Smooth muscle cell (in vitro differentiated cells): ENCODE measurements around the gene STOM. TPM values are rescaled to one million over a fixed set of nuclear protein-coding genes. Genes with fewer than 3 reads are reported as not detected.
A peak's percentile ranks its signal among the peaks of the same experiment; 100 is the strongest.

Experiments
- DNase-seq: peaks from one replicate; lab custom pipeline; 2025; ENCODE audit not compliant: unreplicated experiment; lab: John Stamatoyannopoulos, UW
- H2AFZ ChIP-seq: fragments of 200-600 bp; sonication (generic); 2 replicates; pipeline ENCODE4 v1.6.0; 2016; ENCODE audit warnings: antibody characterized with exemption, low read depth, mild to moderate bottlenecking
- H3F3A ChIP-seq: fragments of 200-600 bp; sonication (generic); 2 replicates; pipeline ENCODE4 v1.6.0; 2017; ENCODE audit warnings: antibody characterized with exemption, low read depth
- H3K27ac ChIP-seq: fragments of 200-600 bp; sonication (generic); 2 replicates; pipeline ENCODE4 v1.5.1; 2016; ENCODE audit warnings: low read depth, mild to moderate bottlenecking
- H3K27me3 ChIP-seq: fragments of 200-600 bp; sonication (generic); 2 replicates; pipeline ENCODE4 v1.6.1; 2016; ENCODE audit warnings: low read depth, mild to moderate bottlenecking
- H3K36me3 ChIP-seq: fragments of 200-600 bp; sonication (generic); 2 replicates; pipeline ENCODE4 v1.5.1; 2016; ENCODE audit warnings: low read depth
- H3K4me1 ChIP-seq: fragments of 200-600 bp; sonication (generic); 2 replicates; pipeline ENCODE4 v1.5.1; 2016; ENCODE audit warnings: low read depth
- H3K4me2 ChIP-seq: fragments of 200-600 bp; sonication (generic); 2 replicates; pipeline ENCODE4 v1.6.0; 2016; ENCODE audit warnings: mild to moderate bottlenecking
- H3K4me3 ChIP-seq: fragments of 200-600 bp; sonication (generic); 2 replicates; pipeline ENCODE4 v1.5.1; 2016; ENCODE audit warnings: mild to moderate bottlenecking
- H3K79me2 ChIP-seq: fragments of 200-600 bp; sonication (generic); 2 replicates; pipeline ENCODE4 v1.6.0; 2016; ENCODE audit warnings: low read depth, mild to moderate bottlenecking
- H3K9ac ChIP-seq: fragments of 200-600 bp; sonication (generic); 2 replicates; pipeline ENCODE4 v1.6.0; 2016; ENCODE audit warnings: low read depth
- H3K9me3 ChIP-seq: fragments of 200-600 bp; sonication (generic); replicated peaks from 2 replicates; pipeline ENCODE4 v1.5.1; 2016; ENCODE audit warnings: low read depth
- H4K20me1 ChIP-seq: fragments of 200-600 bp; sonication (generic); 2 replicates; pipeline ENCODE4 v1.6.0; 2016; ENCODE audit warnings: low read depth
- WGBS: methylation state at CpG from one replicate; pipeline ENCODE4 v1.1.7; 2016; ENCODE audit warnings: low lambda C conversion rate; 5-methylcytosine and 5-hydroxymethylcytosine counted together
- polyA plus RNA-seq: library from polyadenylated mRNA; unstranded; fragments of >200 nt; fragmentation: Nextera tagmentation; extraction: Ambion mirVana; gene quantifications from 2 replicates; pipeline ENCODE4 v1.2.1, GENCODE V29; 2016
- total RNA-seq: library from RNA; depleted of rRNA; stranded (reverse); fragments of >200 nt; gene quantifications from 2 replicates; pipeline ENCODE4 v1.2.3, GENCODE V29; 2014
- TF ChIP-seq, protein P1 (sequence below): fragments of 200-600 bp; sonication (generic); IDR thresholded peaks from 2 replicates; pipeline ENCODE4 v1.5.1; 2017; ENCODE audit warnings: borderline replicate concordance, mild to moderate bottlenecking, antibody characterized with exemption; ENCODE audit not compliant: insufficient read depth, poor library complexity, severe bottlenecking

STOM gene
- total and polyA plus RNA-seq, 2 experiments from 2014 or later, result 105 to 187 TPM

GRCh38 chr9:121340676-121341392, 29.2 kb downstream of the STOM start:
- TF ChIP-seq, protein P1, sequence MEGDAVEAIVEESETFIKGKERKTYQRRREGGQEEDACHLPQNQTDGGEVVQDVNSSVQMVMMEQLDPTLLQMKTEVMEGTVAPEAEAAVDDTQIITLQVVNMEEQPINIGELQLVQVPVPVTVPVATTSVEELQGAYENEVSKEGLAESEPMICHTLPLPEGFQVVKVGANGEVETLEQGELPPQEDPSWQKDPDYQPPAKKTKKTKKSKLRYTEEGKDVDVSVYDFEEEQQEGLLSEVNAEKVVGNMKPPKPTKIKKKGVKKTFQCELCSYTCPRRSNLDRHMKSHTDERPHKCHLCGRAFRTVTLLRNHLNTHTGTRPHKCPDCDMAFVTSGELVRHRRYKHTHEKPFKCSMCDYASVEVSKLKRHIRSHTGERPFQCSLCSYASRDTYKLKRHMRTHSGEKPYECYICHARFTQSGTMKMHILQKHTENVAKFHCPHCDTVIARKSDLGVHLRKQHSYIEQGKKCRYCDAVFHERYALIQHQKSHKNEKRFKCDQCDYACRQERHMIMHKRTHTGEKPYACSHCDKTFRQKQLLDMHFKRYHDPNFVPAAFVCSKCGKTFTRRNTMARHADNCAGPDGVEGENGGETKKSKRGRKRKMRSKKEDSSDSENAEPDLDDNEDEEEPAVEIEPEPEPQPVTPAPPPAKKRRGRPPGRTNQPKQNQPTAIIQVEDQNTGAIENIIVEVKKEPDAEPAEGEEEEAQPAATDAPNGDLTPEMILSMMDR, result no peak
- Histone ChIP-seq H3K4me3 (no peak overlapping the region), H3K4me2 (no peak overlapping the region), H3K9ac (no peak overlapping the region), H4K20me1 (peaks cover 10% of the 10 kb centered on the region), H2AFZ (no peak overlapping the region), H3F3A (peaks cover 44% of the 10 kb centered on the region), H3K27ac (peak overlapping the region; percentile 58), H3K9me3 (no peaks in the 10 kb centered on the region), H3K27me3 (no peaks in the 10 kb centered on the region), H3K36me3 (peaks cover 16% of the 10 kb centered on the region), H3K79me2 (peaks cover 23% of the 10 kb centered on the region), H3K4me1 (peaks cover 4% of the 10 kb centered on the region)
- WGBS, result 94% methylated on average over 6 of the region's 6 CpGs
- DNase-seq, result no peak

GRCh38 chr9:121339437-121339836, 30.6 kb downstream of the STOM start:
- Histone ChIP-seq H3K79me2 (peaks cover 16% of the 10 kb centered on the region), H3K4me3 (no peak overlapping the region), H3K4me1 (peaks cover 4% of the 10 kb centered on the region), H3K36me3 (peaks cover 13% of the 10 kb centered on the region), H3K4me2 (no peak overlapping the region), H3K27me3 (no peaks in the 10 kb centered on the region), H3K27ac (peak overlapping the region; percentile 58), H4K20me1 (peaks cover 10% of the 10 kb centered on the region), H3K9me3 (no peaks in the 10 kb centered on the region), H3K9ac (no peak overlapping the region), H3F3A (peaks cover 45% of the 10 kb centered on the region), H2AFZ (no peak overlapping the region)
- 85% methylated on average over 2 of the region's 2 CpGs for WGBS
- no peak for DNase-seq
- TF ChIP-seq, protein P1, result no peak

DNA sequence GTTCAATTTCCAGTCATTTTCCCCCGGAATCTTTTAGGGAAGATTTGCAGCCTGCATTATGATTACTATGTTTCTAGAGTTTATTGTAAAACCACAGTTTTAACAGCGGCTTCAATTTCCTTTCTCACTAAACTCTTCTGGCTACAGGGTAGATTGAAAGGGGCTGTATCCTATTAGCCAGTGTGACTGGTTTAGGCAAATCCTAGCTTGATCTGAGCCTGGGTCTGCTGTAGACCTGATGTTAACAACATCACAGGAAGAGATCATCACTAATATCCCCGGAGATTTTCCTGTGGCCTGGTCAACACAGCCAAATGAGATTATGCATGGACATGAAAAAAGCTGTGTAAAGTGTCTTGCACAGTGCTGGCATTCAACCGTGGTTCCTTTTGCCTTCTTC, 33.4 kb downstream of the STOM start:
- H3F3A ChIP-seq, result peaks cover 63% of the 10 kb centered on the region
- H3K27ac ChIP-seq, result peak overlapping the region; percentile 77
- 32% methylated on average over 4 of the region's 4 CpGs for WGBS
- no peaks in the 10 kb centered on the region for H3K79me2 ChIP-seq
- peaks cover 4% of the 10 kb centered on the region for H3K4me1 ChIP-seq
- no peak overlapping the region for H3K9ac ChIP-seq
- H3K4me2 ChIP-seq, result peak overlapping the region; percentile 13
- no peak overlapping the region for H2AFZ ChIP-seq
- no peak for DNase-seq
- no peaks in the 10 kb centered on the region for H3K27me3 ChIP-seq
- peaks cover 4% of the 10 kb centered on the region for H4K20me1 ChIP-seq
- H3K9me3 ChIP-seq, result no peaks in the 10 kb centered on the region
- no peak overlapping the region for H3K4me3 ChIP-seq
- TF ChIP-seq, protein P1, result no peak
- H3K36me3 ChIP-seq, result peaks cover 9% of the 10 kb centered on the region
